ENCODE results near the gene KANSL2.
"Not testable (repeated sequence)": the region's sequence is repeated elsewhere in the genome, so short reads cannot be mapped to it uniquely, and the experiment has no call there.

KANSL2 gene

GRCh38 chr12:48681710-48682532, at the start of gene KANSL2:
Gene KANSL2, minus strand, starts transcription at chr12:48682238. Its CDS starts 606 bp downstream, at chr12:48681632.
- peak within 1 kb of the TSS; percentile 80 for H3K4me3 ChIP-seq (ENCODE audit: low read depth, low read length)
- peak; percentile 99 for DNase-seq (ENCODE audit: low read depth)
- no peak for TF ChIP-seq CTCF (conservative IDR thresholded peaks at IDR 0.05; ENCODE audit: low read depth, low read length)

- TF ChIP-seq CTCF (conservative IDR thresholded peaks at IDR 0.05; ENCODE audit: low read depth, low read length) = no peak
- DNase-seq (ENCODE audit: low read depth) = no peak
- H3K4me3 ChIP-seq (ENCODE audit: low read depth, low read length) = no peak overlapping the region
Measured at GRCh38 chr12:48728807-48729206, 46.8 kb upstream of the KANSL2 start.

- H3K4me3 ChIP-seq (ENCODE audit: low read depth, low read length); DNase-seq (ENCODE audit: low read depth): not testable (repeated sequence)
Measured at GRCh38 chr12:48720737-48721136, 38.7 kb upstream of the KANSL2 start.

GRCh38 chr12:48720171-48720570, 38.1 kb upstream of the KANSL2 start:
- not testable (repeated sequence) for DNase-seq (ENCODE audit: low read depth); H3K4me3 ChIP-seq (ENCODE audit: low read depth, low read length)

GRCh38 chr12:48719002-48719401, 37.0 kb upstream of the KANSL2 start:
- DNase-seq (ENCODE audit: low read depth); H3K4me3 ChIP-seq (ENCODE audit: low read depth, low read length): not testable (repeated sequence)

GRCh38 chr12:48717252-48717695, 35.2 kb upstream of the KANSL2 start:
- peak; percentile 25 for DNase-seq (ENCODE audit: low read depth)
- peak overlapping the region; percentile 69 for H3K4me3 ChIP-seq (ENCODE audit: low read depth, low read length)
- no peak for TF ChIP-seq CTCF (conservative IDR thresholded peaks at IDR 0.05; ENCODE audit: low read depth, low read length)

GRCh38 chr12:48716493-48717251, 34.6 kb upstream of the KANSL2 start, which contains the start of gene CCNT1:
Gene CCNT1, minus strand, starts transcription at chr12:48716707. Its CDS starts 32 bp downstream, at chr12:48716675.
- peak; percentile 100 for DNase-seq (ENCODE audit: low read depth)
- peak within 1 kb of the TSS; percentile 69 for H3K4me3 ChIP-seq (ENCODE audit: low read depth, low read length)
- peak; percentile 55 for TF ChIP-seq CTCF (conservative IDR thresholded peaks at IDR 0.05; ENCODE audit: low read depth, low read length)

GRCh38 chr12:48716168-48716492, 34.1 kb upstream of the KANSL2 start:
- H3K4me3 ChIP-seq (ENCODE audit: low read depth, low read length) = peak overlapping the region; percentile 69
- TF ChIP-seq CTCF (conservative IDR thresholded peaks at IDR 0.05; ENCODE audit: low read depth, low read length) = no peak
- no peak for DNase-seq (ENCODE audit: low read depth)

Measured in choroid plexus epithelial cell (primary cell).